SU-DHL-6 (cell line): ENCODE measurements around the gene PRADC1.

Experiments
- H2AFZ ChIP-seq: fragments of 200-600 bp; sonication (generic); 2 replicates; pipeline ENCODE4 v1.6.1; 2014; ENCODE audit warnings: low read depth, mild to moderate bottlenecking, moderate library complexity, mixed read lengths, antibody characterized with exemption, low read length; ENCODE audit not compliant: severe bottlenecking
- H3F3A ChIP-seq: fragments of 200-600 bp; shearing (Covaris generic); 2 replicates; pipeline ENCODE4 v1.6.0; 2016; ENCODE audit warnings: antibody characterized with exemption, mild to moderate bottlenecking; ENCODE audit not compliant: insufficient read depth
- H3K27ac ChIP-seq: fragments of 200-600 bp; sonication (generic); 2 replicates; pipeline ENCODE4 v1.5.1; 2016; ENCODE audit warnings: low read depth, mild to moderate bottlenecking, low read length, moderate library complexity, mixed read lengths
- H3K27me3 ChIP-seq: fragments of 200-600 bp; sonication (generic), shearing (Covaris generic); 2 replicates; pipeline ENCODE4 v1.6.0; 2014; ENCODE audit warnings: mild to moderate bottlenecking, low read length
- H3K36me3 ChIP-seq: fragments of 200-600 bp; sonication (generic); 2 replicates; pipeline ENCODE4 v1.6.1; 2014; ENCODE audit warnings: mild to moderate bottlenecking, low read length, mixed read lengths
- H3K4me2 ChIP-seq: fragments of 300-600, 200-600 bp; shearing (Covaris generic), sonication (generic); 2 replicates; pipeline ENCODE4 v1.6.0; 2014; ENCODE audit warnings: low read length, low read depth, mild to moderate bottlenecking; ENCODE audit not compliant: poor library complexity, severe bottlenecking
- H3K4me3 ChIP-seq: fragments of 200-600 bp; sonication (generic); 2 replicates; pipeline ENCODE4 v1.5.1; 2014; ENCODE audit warnings: antibody characterized with exemption, low read length, mild to moderate bottlenecking, mixed read lengths; ENCODE audit not compliant: insufficient read depth, poor library complexity, severe bottlenecking
- H3K79me2 ChIP-seq: fragments of 200-600 bp; sonication (generic); 2 replicates; pipeline ENCODE4 v1.6.1; 2014; ENCODE audit warnings: mild to moderate bottlenecking, low read length, moderate library complexity; ENCODE audit not compliant: insufficient read depth
- H3K9ac ChIP-seq: fragments of 200-600 bp; sonication (generic); 2 replicates; pipeline ENCODE4 v1.7.0; 2014; ENCODE audit warnings: mild to moderate bottlenecking, low read length
- H3K9me2 ChIP-seq: fragments of 200-600 bp; sonication (generic); replicated peaks from 2 replicates; pipeline ENCODE4 v1.6.1; 2014; ENCODE audit warnings: low read length; ENCODE audit not compliant: insufficient read depth
- H3K9me3 ChIP-seq: fragments of 200-600 bp; sonication (generic); 2 replicates; pipeline ENCODE4 v1.6.1; 2014; ENCODE audit warnings: low read length, mixed read lengths; ENCODE audit not compliant: insufficient read depth
- H4K20me1 ChIP-seq: fragments of 200-600 bp; sonication (generic); 2 replicates; pipeline ENCODE4 v1.6.1; 2014; ENCODE audit warnings: low read depth, mild to moderate bottlenecking, antibody characterized with exemption, low read length, moderate library complexity, mixed read lengths
- CTCF ChIP-seq: fragments of 200-600 bp; sonication (generic); IDR thresholded peaks from one replicate; pipeline ENCODE4 v1.5.1; 2017; ENCODE audit warnings: antibody characterized with exemption, mild to moderate bottlenecking, low read length, moderate library complexity; ENCODE audit not compliant: insufficient read depth, poor library complexity, severe bottlenecking
- EZH2phosphoT487 ChIP-seq: fragments of 200-600 bp; sonication (generic), shearing (Covaris generic); conservative IDR thresholded peaks from 2 replicates; pipeline ENCODE4 v1.6.1; 2018; ENCODE audit warnings: mild to moderate bottlenecking, antibody characterized with exemption, low read length, moderate library complexity, mixed read lengths

PRADC1 gene

GRCh38 chr2:73255007-73255644 is 22.1 kb upstream of the PRADC1 start:
- Histone ChIP-seq H3K36me3 (peaks cover under 1% of the 10 kb centered on the region; the same call in 1 of the 2 replicates), H3K27me3 (no peaks in the 10 kb centered on the region), H3K4me3 (no peak overlapping the region), H3K9ac (no peak overlapping the region), H4K20me1 (no peaks in the 10 kb centered on the region; the same call in 1 of the 2 replicates), H3K79me2 (no peaks in the 10 kb centered on the region), H3K9me3 (no peaks in the 10 kb centered on the region), H2AFZ (no peak overlapping the region), H3K9me2 (no peaks in the 10 kb centered on the region), H3K27ac (no peak overlapping the region), H3K4me2 (no peak overlapping the region), H3F3A (peaks cover 20% of the 10 kb centered on the region)
- TF ChIP-seq EZH2phosphoT487 (no peak), CTCF (no peak)

- no peaks in the 10 kb centered on the region for H3K9me2 ChIP-seq
- no peaks in the 10 kb centered on the region for H3K79me2 ChIP-seq
- H2AFZ ChIP-seq, result no peak overlapping the region
- peaks cover 4% of the 10 kb centered on the region; the same call in 1 of the 2 replicates for H3K36me3 ChIP-seq
- H3K27me3 ChIP-seq, result no peaks in the 10 kb centered on the region
- no peak overlapping the region for H3K9ac ChIP-seq
- no peaks in the 10 kb centered on the region; the same call in 1 of the 2 replicates for H4K20me1 ChIP-seq
- TF ChIP-seq EZH2phosphoT487, result no peak
- H3K4me3 ChIP-seq, result no peak overlapping the region
- H3K4me2 ChIP-seq, result no peak overlapping the region
- no peaks in the 10 kb centered on the region for H3K9me3 ChIP-seq
- H3F3A ChIP-seq, result peaks cover 20% of the 10 kb centered on the region
- no peak overlapping the region for H3K27ac ChIP-seq
These were observed 21.4 kb upstream of the PRADC1 start for GRCh38 chr2:73254343-73255006.

GRCh38 chr2:73253901-73254300 is 20.9 kb upstream of the PRADC1 start:
- Histone ChIP-seq H3K79me2 (no peaks in the 10 kb centered on the region), H3K27me3 (no peaks in the 10 kb centered on the region), H3K4me2 (no peak overlapping the region), H2AFZ (no peak overlapping the region), H3K9ac (no peak overlapping the region), H3K27ac (0 out of 2 replicates have a peak overlapping the region, but pooled peaks have one; percentile 1), H3K9me3 (no peaks in the 10 kb centered on the region), H3K36me3 (peaks cover 6% of the 10 kb centered on the region; the same call in 1 of the 2 replicates), H3K9me2 (no peaks in the 10 kb centered on the region), H4K20me1 (no peaks in the 10 kb centered on the region; the same call in 1 of the 2 replicates), H3K4me3 (no peak overlapping the region), H3F3A (peaks cover 20% of the 10 kb centered on the region)
- TF ChIP-seq CTCF, result no peak
- no peak for TF ChIP-seq EZH2phosphoT487

GRCh38 chr2:73253400-73253799 is 20.4 kb upstream of the PRADC1 start:
- H3K9me3 ChIP-seq, result no peaks in the 10 kb centered on the region
- no peaks in the 10 kb centered on the region for H3K27me3 ChIP-seq
- H2AFZ ChIP-seq, result no peak overlapping the region
- 0 out of 2 replicates have a peak overlapping the region, but pooled peaks have one; percentile 1 for H3K27ac ChIP-seq
- no peak overlapping the region for H3K4me3 ChIP-seq
- H3K4me2 ChIP-seq, result no peak overlapping the region
- H3K9me2 ChIP-seq, result no peaks in the 10 kb centered on the region
- H3K36me3 ChIP-seq, result peaks cover 10% of the 10 kb centered on the region; the same call in 1 of the 2 replicates
- TF ChIP-seq CTCF, result no peak
- TF ChIP-seq EZH2phosphoT487, result no peak
- H4K20me1 ChIP-seq, result no peaks in the 10 kb centered on the region; the same call in 1 of the 2 replicates
- H3F3A ChIP-seq, result peaks cover 20% of the 10 kb centered on the region
- H3K79me2 ChIP-seq, result no peaks in the 10 kb centered on the region
- H3K9ac ChIP-seq, result no peak overlapping the region
